SK-N-SH treated with all-trans-retinoic acid at 6 μM for 48 hours (cell line): ENCODE measurements around the gene CST7.

Experiments
- ATAC-seq: fragments of 200-7000 bp; cut with Tn5 transposase; 3 replicates; pipeline ENCODE4 v1.9.1; 2020; ENCODE audit warnings: mild to moderate bottlenecking, moderate library complexity
- ARNTL ChIP-seq: fragments of 450-650 bp; formaldehyde crosslinking; IDR thresholded peaks from 2 replicates; pipeline ENCODE4 v1.5.0; 2020; ENCODE audit warnings: low read depth, mild to moderate bottlenecking, moderate library complexity, borderline replicate concordance
- BACH2 ChIP-seq: fragments of 250-450 bp; sonication (Bioruptor Pico); IDR thresholded peaks from 2 replicates; pipeline ENCODE4 v1.9.0; 2021; ENCODE audit warnings: mild to moderate bottlenecking, borderline replicate concordance
- CSDC2 ChIP-seq: fragments of 250-450 bp; sonication (Bioruptor Pico); IDR thresholded peaks from 2 replicates; pipeline ENCODE4 v1.5.0; 2020; ENCODE audit warnings: mild to moderate bottlenecking, moderate library complexity
- ESRRG ChIP-seq: fragments of 250-450 bp; sonication (Bioruptor Pico); IDR thresholded peaks from 2 replicates; pipeline ENCODE4 v1.6.1; 2021; ENCODE audit warnings: mild to moderate bottlenecking
- GLIS3 ChIP-seq: fragments of 250-450 bp; sonication (Bioruptor Pico); IDR thresholded peaks from 2 replicates; pipeline ENCODE4 v1.5.0; 2020; ENCODE audit warnings: mild to moderate bottlenecking, moderate library complexity
- OSR1 ChIP-seq: fragments of 250-450 bp; sonication (Bioruptor Pico); IDR thresholded peaks from 2 replicates; pipeline ENCODE4 v1.8.0; 2022; ENCODE audit warnings: moderate library complexity, mild to moderate bottlenecking, inconsistent platforms
- PPARA ChIP-seq: fragments of 250-450 bp; sonication (Bioruptor Pico); IDR thresholded peaks from 2 replicates; pipeline ENCODE4 v1.5.0; 2020; ENCODE audit warnings: mild to moderate bottlenecking, borderline replicate concordance
- RARB ChIP-seq: fragments of 250-450 bp; sonication (Bioruptor Pico); IDR thresholded peaks from 2 replicates; pipeline ENCODE4 v1.8.0; 2021; ENCODE audit warnings: mild to moderate bottlenecking, moderate library complexity
- SNAI2 ChIP-seq: fragments of 250-450 bp; sonication (Bioruptor Pico); IDR thresholded peaks from 2 replicates; pipeline ENCODE4 v1.5.0; 2020; ENCODE audit warnings: mild to moderate bottlenecking, moderate library complexity
- TCF4 ChIP-seq: fragments of 250-450 bp; sonication (Bioruptor Pico); IDR thresholded peaks from 2 replicates; pipeline ENCODE4 v1.8.0; 2021; ENCODE audit warnings: mild to moderate bottlenecking, moderate library complexity, borderline replicate concordance
- TOX ChIP-seq: fragments of 250-450 bp; sonication (Bioruptor Pico); IDR thresholded peaks from 2 replicates; pipeline ENCODE4 v1.8.0; 2021; ENCODE audit warnings: mild to moderate bottlenecking, moderate library complexity, borderline replicate concordance
- ZC3H10 ChIP-seq: fragments of 250-450 bp; sonication (Bioruptor Pico); IDR thresholded peaks from 2 replicates; pipeline ENCODE4 v1.5.1; 2021; ENCODE audit warnings: mild to moderate bottlenecking, moderate library complexity
- ZFP30 ChIP-seq: fragments of 450-650 bp; formaldehyde crosslinking; IDR thresholded peaks from 2 replicates; pipeline ENCODE4 v1.5.0; 2022; ENCODE audit warnings: mild to moderate bottlenecking, moderate library complexity
- TF ChIP-seq, protein P1 (sequence below): fragments of 250-450 bp; sonication (Bioruptor Pico); IDR thresholded peaks from 2 replicates; pipeline ENCODE4 v1.5.1; 2020; ENCODE audit warnings: low read depth, mild to moderate bottlenecking, moderate library complexity
- TF ChIP-seq, protein P2 (sequence below): fragments of 250-450 bp; sonication (Bioruptor Pico); IDR thresholded peaks from 2 replicates; pipeline ENCODE4 v1.8.0; 2020; ENCODE audit warnings: mild to moderate bottlenecking, moderate library complexity, borderline replicate concordance
- TF ChIP-seq, protein P3 (sequence below): fragments of 250-450 bp; sonication (Bioruptor Pico); IDR thresholded peaks from 2 replicates; pipeline ENCODE4 v1.8.0; 2021; ENCODE audit warnings: low read depth, mild to moderate bottlenecking, moderate library complexity, borderline replicate concordance
- TF ChIP-seq, protein P4 (sequence below): fragments of 250-450 bp; sonication (Bioruptor Pico); IDR thresholded peaks from 2 replicates; pipeline ENCODE4 v1.5.0; 2020; ENCODE audit warnings: mild to moderate bottlenecking, moderate library complexity

CST7 gene

GRCh38 chr20:24968278-24968800 is 19.3 kb downstream of the CST7 start (continued):
- TF ChIP-seq ZC3H10 (CRISPR knock-in tag), result no peak
- TF ChIP-seq, all 23 proteins: peak for 0

DNA sequence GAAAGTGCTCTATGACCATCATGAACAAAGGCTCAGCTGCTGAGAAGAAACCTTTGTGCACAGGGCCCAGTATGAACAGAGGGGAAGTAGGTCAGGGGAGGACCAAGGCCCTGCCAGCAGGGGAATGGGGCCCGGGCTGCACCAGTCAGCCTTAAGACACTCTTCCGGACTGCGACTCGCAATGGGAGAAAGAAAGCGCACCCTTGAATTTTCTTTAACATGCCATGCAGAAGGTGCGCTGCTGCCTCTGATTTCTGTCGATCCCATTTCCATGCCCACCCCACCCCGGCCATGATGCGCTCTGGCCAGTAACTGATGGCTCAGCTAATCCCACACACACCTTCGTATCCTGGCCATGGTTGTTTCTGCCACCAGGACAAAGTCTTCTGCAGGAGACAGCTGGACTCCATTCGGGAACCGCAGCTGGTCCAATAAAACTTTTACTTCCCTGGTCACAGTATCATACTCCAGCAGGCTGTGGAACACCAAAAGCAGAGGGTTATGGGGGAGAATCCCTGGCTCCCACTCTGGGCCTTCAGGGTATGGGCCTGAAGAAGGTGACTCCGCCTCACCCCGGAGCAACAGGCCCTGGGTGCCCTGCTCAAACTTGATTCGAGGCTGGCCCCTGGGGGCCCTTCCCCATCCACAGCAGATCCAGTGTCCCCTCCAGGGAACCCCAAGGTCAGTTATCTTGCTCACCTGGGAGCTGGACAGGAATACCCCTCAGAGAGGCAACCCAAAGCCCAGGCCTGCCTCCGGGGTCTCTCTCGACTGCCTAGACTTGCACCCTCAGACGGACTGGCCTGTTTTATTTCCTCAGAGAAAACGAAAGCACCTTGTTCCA is 20.3 kb downstream of the CST7 start:
- TF ChIP-seq ARNTL (CRISPR knock-in tag) (no peak), OSR1 (CRISPR knock-in tag) (no peak), ZFP30 (CRISPR knock-in tag) (no peak), PPARA (no peak), RARB (CRISPR knock-in tag) (no peak), GLIS3 (no peak), ZC3H10 (CRISPR knock-in tag) (no peak), SNAI2 (CRISPR knock-in tag) (no peak), CSDC2 (CRISPR knock-in tag) (no peak), ESRRG (no peak)
- TF ChIP-seq, protein P1, sequence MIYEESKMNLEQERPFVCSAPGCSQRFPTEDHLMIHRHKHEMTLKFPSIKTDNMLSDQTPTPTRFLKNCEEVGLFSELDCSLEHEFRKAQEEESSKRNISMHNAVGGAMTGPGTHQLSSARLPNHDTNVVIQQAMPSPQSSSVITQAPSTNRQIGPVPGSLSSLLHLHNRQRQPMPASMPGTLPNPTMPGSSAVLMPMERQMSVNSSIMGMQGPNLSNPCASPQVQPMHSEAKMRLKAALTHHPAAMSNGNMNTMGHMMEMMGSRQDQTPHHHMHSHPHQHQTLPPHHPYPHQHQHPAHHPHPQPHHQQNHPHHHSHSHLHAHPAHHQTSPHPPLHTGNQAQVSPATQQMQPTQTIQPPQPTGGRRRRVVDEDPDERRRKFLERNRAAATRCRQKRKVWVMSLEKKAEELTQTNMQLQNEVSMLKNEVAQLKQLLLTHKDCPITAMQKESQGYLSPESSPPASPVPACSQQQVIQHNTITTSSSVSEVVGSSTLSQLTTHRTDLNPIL (CRISPR knock-in tag), result no peak
- TF ChIP-seq, protein P2, sequence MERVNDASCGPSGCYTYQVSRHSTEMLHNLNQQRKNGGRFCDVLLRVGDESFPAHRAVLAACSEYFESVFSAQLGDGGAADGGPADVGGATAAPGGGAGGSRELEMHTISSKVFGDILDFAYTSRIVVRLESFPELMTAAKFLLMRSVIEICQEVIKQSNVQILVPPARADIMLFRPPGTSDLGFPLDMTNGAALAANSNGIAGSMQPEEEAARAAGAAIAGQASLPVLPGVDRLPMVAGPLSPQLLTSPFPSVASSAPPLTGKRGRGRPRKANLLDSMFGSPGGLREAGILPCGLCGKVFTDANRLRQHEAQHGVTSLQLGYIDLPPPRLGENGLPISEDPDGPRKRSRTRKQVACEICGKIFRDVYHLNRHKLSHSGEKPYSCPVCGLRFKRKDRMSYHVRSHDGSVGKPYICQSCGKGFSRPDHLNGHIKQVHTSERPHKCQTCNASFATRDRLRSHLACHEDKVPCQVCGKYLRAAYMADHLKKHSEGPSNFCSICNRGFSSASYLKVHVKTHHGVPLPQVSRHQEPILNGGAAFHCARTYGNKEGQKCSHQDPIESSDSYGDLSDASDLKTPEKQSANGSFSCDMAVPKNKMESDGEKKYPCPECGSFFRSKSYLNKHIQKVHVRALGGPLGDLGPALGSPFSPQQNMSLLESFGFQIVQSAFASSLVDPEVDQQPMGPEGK (CRISPR knock-in tag), result no peak
- TF ChIP-seq, protein P3, sequence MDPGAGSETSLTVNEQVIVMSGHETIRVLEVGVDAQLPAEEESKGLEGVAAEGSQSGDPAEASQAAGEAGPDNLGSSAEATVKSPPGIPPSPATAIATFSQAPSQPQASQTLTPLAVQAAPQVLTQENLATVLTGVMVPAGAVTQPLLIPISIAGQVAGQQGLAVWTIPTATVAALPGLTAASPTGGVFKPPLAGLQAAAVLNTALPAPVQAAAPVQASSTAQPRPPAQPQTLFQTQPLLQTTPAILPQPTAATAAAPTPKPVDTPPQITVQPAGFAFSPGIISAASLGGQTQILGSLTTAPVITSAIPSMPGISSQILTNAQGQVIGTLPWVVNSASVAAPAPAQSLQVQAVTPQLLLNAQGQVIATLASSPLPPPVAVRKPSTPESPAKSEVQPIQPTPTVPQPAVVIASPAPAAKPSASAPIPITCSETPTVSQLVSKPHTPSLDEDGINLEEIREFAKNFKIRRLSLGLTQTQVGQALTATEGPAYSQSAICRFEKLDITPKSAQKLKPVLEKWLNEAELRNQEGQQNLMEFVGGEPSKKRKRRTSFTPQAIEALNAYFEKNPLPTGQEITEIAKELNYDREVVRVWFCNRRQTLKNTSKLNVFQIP, result no peak
- no peak for ATAC-seq

DNA sequence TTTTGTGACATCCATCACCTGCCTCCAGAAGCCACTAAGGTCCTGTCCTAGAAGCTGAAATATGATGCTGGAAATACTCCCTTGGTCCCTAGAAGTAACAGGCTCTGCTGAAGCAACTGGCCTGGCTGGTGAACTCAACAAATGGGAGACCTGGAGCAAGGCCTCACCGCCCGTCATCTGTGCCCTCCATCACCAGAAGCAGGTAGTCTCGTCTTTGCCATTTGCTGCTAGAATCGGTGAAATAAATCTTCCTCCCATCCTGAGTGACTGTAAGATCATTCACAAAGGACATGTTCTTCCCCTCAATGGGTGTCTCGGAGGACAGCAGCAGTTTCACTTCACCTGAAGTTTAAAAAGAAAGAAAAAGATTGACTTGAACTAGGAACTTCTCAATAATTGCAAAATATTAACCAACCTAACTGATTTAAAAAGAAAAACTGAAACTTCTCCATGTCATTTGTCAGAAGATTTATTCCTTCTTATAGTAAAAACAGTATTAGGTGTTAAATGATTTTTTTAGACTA is 21.0 kb downstream of the CST7 start:
- TF ChIP-seq ZFP30 (CRISPR knock-in tag) (no peak), BACH2 (CRISPR knock-in tag) (no peak), TCF4 (no peak), TOX (CRISPR knock-in tag) (no peak), ARNTL (CRISPR knock-in tag) (no peak)
- TF ChIP-seq, protein P1 (CRISPR knock-in tag), result no peak
- TF ChIP-seq, protein P4, sequence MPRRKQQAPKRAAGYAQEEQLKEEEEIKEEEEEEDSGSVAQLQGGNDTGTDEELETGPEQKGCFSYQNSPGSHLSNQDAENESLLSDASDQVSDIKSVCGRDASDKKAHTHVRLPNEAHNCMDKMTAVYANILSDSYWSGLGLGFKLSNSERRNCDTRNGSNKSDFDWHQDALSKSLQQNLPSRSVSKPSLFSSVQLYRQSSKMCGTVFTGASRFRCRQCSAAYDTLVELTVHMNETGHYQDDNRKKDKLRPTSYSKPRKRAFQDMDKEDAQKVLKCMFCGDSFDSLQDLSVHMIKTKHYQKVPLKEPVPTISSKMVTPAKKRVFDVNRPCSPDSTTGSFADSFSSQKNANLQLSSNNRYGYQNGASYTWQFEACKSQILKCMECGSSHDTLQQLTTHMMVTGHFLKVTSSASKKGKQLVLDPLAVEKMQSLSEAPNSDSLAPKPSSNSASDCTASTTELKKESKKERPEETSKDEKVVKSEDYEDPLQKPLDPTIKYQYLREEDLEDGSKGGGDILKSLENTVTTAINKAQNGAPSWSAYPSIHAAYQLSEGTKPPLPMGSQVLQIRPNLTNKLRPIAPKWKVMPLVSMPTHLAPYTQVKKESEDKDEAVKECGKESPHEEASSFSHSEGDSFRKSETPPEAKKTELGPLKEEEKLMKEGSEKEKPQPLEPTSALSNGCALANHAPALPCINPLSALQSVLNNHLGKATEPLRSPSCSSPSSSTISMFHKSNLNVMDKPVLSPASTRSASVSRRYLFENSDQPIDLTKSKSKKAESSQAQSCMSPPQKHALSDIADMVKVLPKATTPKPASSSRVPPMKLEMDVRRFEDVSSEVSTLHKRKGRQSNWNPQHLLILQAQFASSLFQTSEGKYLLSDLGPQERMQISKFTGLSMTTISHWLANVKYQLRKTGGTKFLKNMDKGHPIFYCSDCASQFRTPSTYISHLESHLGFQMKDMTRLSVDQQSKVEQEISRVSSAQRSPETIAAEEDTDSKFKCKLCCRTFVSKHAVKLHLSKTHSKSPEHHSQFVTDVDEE (CRISPR knock-in tag), result no peak
- TF ChIP-seq, protein P2 (CRISPR knock-in tag), result no peak
- no peak for ATAC-seq
